SJCRH30 (cell line): ENCODE measurements around the gene ARL6IP6. TPM values are rescaled to one million over a fixed set of nuclear protein-coding genes. Genes with fewer than 3 reads are reported as not detected.

Source experiments
- DNase-seq, 2 experiments: peaks; one replicate each; pipeline ENCODE4 v3.0.0-alpha.2; 2015 to 2020
- H3K27ac ChIP-seq: fragments of 250-450 bp; sonication (Bioruptor Pico); 2 replicates; pipeline ENCODE4 v1.5.1; 2020; ENCODE audit warnings: mild to moderate bottlenecking, moderate library complexity
- H3K27me3 ChIP-seq: fragments of 250-450 bp; sonication (Bioruptor Pico); 2 replicates; pipeline ENCODE4 v1.5.1; 2020; ENCODE audit warnings: mild to moderate bottlenecking, moderate library complexity
- H3K36me3 ChIP-seq: fragments of 250-450 bp; sonication (Bioruptor Pico); 2 replicates; pipeline ENCODE4 v1.5.1; 2020; ENCODE audit warnings: mild to moderate bottlenecking, moderate library complexity
- H3K4me1 ChIP-seq: fragments of 250-450 bp; sonication (Bioruptor Pico); 2 replicates; pipeline ENCODE4 v1.5.1; 2020; ENCODE audit warnings: mild to moderate bottlenecking, moderate library complexity
- H3K4me3 ChIP-seq: fragments of 250-450 bp; sonication (Bioruptor Pico); 2 replicates; pipeline ENCODE4 v1.5.1; 2020; ENCODE audit warnings: mild to moderate bottlenecking, moderate library complexity
- H3K9me3 ChIP-seq: fragments of 250-450 bp; sonication (Bioruptor Pico); replicated peaks from 2 replicates; pipeline ENCODE4 v1.5.1; 2020; ENCODE audit warnings: mild to moderate bottlenecking, moderate library complexity
- total RNA-seq: library from RNA; depleted of rRNA; stranded (reverse); fragments of >200 nt; shearing (Covaris generic); gene quantifications from 2 replicates; pipeline ENCODE4 v1.2.3, GENCODE V29; 2014; rRNA removed

Gene ARL6IP6
- total RNA-seq = 35.8 and 46.8 TPM in 2 replicates

DNA sequence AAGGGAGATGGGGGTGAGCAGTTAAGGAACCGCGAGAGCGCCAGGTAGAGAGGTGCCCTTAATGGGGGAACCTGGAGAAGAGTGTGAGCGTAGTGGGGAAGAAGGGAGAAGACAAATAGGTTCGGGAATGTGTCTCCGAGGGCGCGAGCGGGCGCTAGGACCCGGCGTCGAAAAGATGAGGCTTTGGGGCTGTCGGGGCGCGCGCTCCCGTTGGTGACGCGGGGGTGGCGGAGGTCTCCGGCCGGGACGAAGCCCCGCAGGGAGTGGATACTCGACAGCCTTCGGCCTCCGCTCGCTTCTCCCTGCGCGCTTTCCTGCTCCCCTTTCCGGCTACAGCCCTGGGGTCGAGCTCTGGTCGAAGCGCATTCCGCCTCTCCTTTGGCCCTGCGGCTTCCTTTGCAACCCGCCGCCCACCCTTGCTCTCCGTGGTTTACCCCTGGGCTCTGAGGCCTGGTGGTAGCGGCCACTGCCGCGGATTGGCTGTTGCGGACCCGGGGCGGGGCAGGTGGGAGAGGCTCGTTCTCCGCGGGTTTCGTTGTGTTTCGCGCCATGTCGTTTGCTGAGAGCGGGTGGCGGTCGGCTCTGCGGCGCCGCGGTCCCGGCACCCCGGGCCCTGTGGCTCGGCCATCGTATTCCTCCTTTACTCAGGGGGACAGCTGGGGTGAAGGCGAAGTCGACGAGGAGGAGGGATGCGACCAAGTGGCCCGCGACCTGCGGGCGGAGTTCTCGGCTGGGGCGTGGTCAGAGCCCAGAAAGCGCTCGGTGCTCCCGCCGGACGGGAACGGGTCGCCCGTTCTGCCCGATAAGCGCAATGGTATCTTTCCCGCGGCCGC, at the start of gene ARL6IP6:
Gene ARL6IP6, plus strand, starts transcription at position 545 of the 833 bp plus-strand sequence. Its CDS starts 5 bp downstream, at position 550.
- DNase-seq = peak; percentile 92
- H3K36me3 ChIP-seq = peaks cover 33% of the 10 kb centered on the region
- peak within 1 kb of the TSS; percentile 88 for H3K4me3 ChIP-seq
- no peaks in the 10 kb centered on the region for H3K27me3 ChIP-seq
- H3K9me3 ChIP-seq = no peaks in the 10 kb centered on the region
- no peaks in the 10 kb centered on the region for H3K4me1 ChIP-seq
- peak within 1 kb of the TSS; percentile 97 for H3K27ac ChIP-seq

DNA sequence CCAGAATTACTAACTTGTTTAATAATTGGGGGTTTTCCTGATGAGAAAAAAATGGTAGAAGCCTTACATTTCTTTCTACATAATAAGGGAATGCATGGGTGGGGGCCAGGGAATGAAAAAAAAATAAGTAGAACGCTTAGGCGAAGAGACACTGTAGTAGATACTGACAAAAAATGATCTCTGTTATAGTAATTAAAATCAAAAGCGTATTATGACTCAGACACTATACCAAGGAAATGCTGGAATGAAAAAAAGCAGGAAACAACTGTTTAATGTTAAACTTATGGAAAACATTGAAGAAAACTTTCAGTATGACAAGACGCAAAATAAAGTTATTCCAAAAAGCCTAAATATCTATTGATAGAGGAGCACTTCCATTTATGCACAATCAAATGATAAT, 44.1 kb upstream of the ARL6IP6 start:
- H3K9me3 ChIP-seq = no peaks in the 10 kb centered on the region
- H3K36me3 ChIP-seq = peaks cover 87% of the 10 kb centered on the region
- no peak for DNase-seq
- H3K27me3 ChIP-seq = no peaks in the 10 kb centered on the region
- H3K4me3 ChIP-seq = no peak overlapping the region
- no peak overlapping the region for H3K27ac ChIP-seq
- peaks cover 9% of the 10 kb centered on the region for H3K4me1 ChIP-seq

DNA sequence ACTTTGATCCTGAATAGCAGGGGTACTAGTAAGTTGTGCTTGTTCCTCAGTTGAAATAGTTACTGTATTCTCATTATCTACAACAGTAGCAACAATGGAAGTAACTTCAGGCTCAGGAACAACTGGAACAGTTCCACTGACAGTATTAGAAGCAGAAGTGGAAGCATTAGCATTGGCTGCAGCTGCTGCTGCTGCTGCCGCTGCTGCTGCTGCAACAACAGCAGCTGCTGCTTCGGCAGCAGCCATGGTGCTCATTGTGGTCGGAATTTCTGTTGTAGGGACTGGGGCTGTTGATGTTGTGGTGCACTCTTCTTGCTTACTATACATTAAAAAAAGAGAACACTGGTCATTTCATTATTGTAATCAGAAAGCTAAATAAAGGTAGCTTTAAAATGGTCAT, 42.0 kb upstream of the ARL6IP6 start:
- Histone ChIP-seq H3K4me1 (peaks cover 9% of the 10 kb centered on the region), H3K36me3 (peaks cover 84% of the 10 kb centered on the region), H3K27ac (peak overlapping the region; percentile 22), H3K4me3 (no peak overlapping the region), H3K9me3 (no peaks in the 10 kb centered on the region), H3K27me3 (no peaks in the 10 kb centered on the region)
- peak; percentile 55 to 72 for DNase-seq

DNA sequence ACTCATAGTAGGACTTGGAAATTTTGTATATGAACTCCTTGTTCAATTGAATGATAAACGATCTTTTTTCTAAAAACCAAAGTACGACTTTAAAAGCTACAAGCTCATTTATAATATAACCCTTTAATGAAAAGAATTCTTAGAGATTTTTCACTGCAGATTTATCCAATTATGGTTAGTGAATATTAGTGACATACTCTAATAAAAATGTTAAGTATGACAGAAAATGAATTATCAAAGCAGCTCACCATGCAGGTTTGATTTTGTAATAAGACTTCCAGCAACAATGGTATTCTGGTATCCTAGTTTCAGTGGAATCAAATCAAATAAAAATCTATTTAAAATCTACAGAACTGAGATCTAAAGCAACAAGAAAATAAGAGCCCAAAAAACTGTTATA, 39.6 kb upstream of the ARL6IP6 start:
- Histone ChIP-seq H3K4me3 (no peak overlapping the region), H3K9me3 (no peaks in the 10 kb centered on the region), H3K27me3 (no peaks in the 10 kb centered on the region), H3K36me3 (peaks cover 69% of the 10 kb centered on the region), H3K27ac (no peak overlapping the region), H3K4me1 (peaks cover 9% of the 10 kb centered on the region)
- DNase-seq = no peak

DNA sequence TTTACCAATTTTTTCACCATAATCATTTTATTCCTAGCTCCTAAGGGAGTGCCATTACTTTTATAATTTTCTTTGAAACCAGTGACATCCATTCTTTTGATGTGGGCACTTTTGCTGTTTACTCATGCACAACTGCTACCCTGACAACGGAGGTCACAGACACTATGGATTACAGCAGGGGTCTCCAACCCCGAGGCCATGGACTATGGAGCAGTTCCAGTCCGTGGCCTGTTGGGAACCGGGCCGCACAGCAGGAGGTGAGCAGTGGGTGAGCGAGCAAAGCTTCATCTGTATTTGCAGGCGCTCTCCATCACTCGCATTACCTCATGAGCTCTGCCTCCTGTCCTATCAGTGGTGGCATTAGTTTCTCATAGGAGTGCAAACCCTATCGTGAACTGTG, 35.8 kb upstream of the ARL6IP6 start:
- DNase-seq = peak in 1 of 2 experiments; percentile 3
- Histone ChIP-seq H3K36me3 (peaks cover 47% of the 10 kb centered on the region), H3K4me3 (no peak overlapping the region)

DNA sequence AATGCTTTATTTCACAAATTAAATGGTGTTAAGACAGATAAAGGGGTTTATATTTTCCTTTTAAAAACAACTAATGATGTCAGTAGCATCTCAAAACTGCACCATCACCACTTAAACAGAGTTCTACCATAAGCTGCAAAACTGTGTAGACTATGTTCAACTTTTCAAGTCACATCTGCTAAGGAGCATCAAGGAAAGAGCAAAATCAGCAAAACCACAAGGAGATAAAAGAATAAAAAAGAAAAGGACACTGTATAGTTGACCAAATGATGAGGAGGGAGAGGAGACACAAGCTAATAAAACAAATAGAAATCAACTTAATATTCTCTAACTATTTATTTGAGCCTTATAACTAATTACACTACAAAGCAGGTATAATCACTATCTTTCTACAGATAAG, 35.0 kb upstream of the ARL6IP6 start:
- Histone ChIP-seq H3K36me3 (peaks cover 42% of the 10 kb centered on the region), H3K4me3 (no peak overlapping the region), H3K4me1 (no peaks in the 10 kb centered on the region), H3K27ac (no peak overlapping the region), H3K27me3 (no peaks in the 10 kb centered on the region), H3K9me3 (no peaks in the 10 kb centered on the region)
- no peak for DNase-seq

More for the DNA sequence above, 35.8 kb upstream of the ARL6IP6 start:
- Histone ChIP-seq H3K9me3 (no peaks in the 10 kb centered on the region), H3K27ac (no peak overlapping the region), H3K27me3 (no peaks in the 10 kb centered on the region), H3K4me1 (no peaks in the 10 kb centered on the region)

DNA sequence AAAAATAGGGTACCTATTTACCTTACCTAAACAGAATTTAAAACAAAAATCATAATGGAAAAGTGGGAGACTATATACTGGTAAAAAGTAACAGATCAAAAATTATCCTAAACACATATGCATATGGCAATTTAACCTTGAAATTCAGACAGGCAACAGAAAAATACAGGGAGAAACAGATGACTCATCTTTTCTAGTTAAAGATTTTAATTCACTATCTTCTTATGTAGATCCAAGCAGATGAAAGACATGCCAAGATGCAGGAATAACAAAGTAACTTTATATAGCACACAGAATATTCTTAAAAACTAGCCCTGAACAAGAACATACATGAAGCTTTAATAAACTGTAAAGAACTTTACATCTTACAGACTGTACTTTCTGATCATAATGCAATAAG, 32.1 kb upstream of the ARL6IP6 start:
- Histone ChIP-seq H3K27ac (no peak overlapping the region), H3K36me3 (peaks cover 36% of the 10 kb centered on the region), H3K27me3 (no peaks in the 10 kb centered on the region), H3K4me1 (no peaks in the 10 kb centered on the region), H3K4me3 (no peak overlapping the region), H3K9me3 (no peaks in the 10 kb centered on the region)
- DNase-seq = no peak

DNA sequence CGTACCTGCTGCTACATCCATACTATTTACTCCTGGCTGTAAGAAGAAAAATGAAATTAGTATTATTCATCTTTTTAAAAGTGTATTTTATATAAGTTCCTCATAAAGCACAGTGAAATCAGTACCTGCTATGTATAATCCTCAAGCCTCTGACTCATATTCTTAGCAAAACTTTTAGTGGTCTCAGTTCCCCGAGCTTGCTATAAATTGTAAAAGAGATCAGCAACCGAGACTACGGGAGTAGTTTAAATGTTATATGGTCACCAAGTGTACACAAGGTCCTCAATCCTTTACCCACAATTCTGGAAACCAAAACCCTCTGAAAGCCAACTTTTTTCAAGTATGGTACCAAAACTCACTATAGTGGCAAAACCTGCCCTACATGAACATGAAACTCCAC, 25.4 kb upstream of the ARL6IP6 start:
- H3K27ac ChIP-seq = no peak overlapping the region
- H3K36me3 ChIP-seq = peaks cover 52% of the 10 kb centered on the region
- H3K4me3 ChIP-seq = no peak overlapping the region
- H3K4me1 ChIP-seq = no peaks in the 10 kb centered on the region; the same call in 1 of the 2 replicates
- H3K27me3 ChIP-seq = no peaks in the 10 kb centered on the region
- H3K9me3 ChIP-seq = 0 out of 2 replicates have a peak, but pooled peaks cover 2% of the 10 kb centered on the region
- no peak for DNase-seq

DNA sequence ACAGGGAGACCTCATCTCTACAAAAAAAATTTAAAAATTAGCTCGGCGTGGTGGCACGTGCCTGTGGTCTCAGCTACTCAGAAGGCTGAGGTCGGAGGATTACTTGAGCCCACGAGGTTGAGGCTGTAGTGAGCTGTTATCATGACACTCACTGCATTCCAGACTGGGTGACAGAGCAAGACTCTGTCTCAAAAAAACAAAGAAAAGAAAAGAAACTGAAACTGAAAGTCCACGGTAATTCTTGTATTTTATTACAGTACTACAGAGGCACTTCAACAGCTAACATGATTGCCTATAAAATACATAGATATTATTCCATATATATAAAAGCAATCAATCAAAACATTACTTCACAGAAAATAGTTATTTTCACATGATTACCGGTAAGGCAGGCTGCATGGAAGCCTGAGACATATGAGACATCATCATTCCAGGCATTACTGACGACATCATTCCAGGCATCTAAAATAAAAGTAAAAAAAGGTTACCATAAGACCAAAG, 24.2 kb upstream of the ARL6IP6 start:
- Histone ChIP-seq H3K27me3 (no peaks in the 10 kb centered on the region), H3K4me3 (peak overlapping the region; percentile 22), H3K9me3 (0 out of 2 replicates have a peak, but pooled peaks cover 2% of the 10 kb centered on the region), H3K27ac (peak overlapping the region; percentile 65), H3K4me1 (no peaks in the 10 kb centered on the region; the same call in 1 of the 2 replicates), H3K36me3 (peaks cover 44% of the 10 kb centered on the region)
- peak; percentile 38 to 41 for DNase-seq

DNA sequence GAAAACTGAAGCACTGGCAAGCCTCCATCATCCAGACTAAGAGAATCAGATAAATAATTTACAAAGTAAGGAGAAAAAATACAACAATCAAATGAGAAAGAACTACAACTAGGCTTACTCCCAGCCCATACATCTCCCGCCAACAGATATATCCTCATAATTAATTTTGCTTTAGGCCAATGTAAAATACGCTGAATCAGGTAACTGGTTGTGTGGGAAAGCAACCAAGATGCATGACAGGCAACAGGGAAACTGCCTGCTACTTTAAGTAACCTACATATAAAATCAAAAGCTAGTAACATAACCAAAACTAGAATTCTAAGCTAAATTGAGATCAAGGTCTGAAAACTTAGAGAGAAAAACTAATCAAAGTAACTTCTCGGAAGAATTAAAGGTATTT, 22.7 kb upstream of the ARL6IP6 start:
- Histone ChIP-seq H3K27me3 (no peaks in the 10 kb centered on the region), H3K27ac (no peak overlapping the region), H3K36me3 (peaks cover 41% of the 10 kb centered on the region), H3K9me3 (0 out of 2 replicates have a peak, but pooled peaks cover 2% of the 10 kb centered on the region), H3K4me3 (no peak overlapping the region), H3K4me1 (no peaks in the 10 kb centered on the region; the same call in 1 of the 2 replicates)
- DNase-seq = no peak

DNA sequence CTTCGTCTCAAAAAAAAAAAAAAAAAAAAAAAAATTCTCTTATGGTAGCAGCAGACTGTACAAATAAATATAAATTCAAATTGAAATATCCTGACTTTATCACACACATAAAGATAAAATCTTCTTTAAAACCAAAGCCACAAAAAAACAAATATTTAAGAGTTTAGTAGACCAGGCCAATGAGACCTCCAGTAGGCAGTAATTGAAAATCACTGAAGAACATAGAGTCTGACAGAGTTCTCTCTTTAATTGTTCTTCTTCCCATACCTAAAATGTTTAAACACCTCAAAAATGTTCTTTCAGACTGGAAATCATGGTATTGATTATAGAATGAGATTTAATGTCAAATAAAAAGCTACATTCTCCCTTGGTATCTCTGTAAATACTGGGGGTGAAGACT, 21.9 kb upstream of the ARL6IP6 start:
- no peak overlapping the region for H3K27ac ChIP-seq

DNA sequence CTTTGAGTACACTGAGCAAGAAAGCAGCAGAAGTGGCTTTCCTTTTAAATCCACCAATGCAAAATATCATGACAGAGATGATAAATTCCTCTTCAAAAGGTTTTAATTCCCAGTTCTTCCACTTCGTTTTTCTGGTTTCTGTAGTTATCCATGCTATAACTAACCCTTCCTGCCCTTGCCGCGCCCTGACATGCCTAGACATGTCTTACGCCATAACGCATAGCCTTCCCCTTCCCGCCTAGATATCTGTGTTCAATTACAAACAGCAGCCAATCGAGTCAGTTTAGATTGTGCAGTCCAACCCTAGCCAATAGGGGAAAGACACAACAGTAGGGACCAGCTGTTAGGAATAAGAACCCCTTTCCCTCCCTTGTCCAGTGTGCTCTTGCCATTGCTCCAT, 17.2 kb upstream of the ARL6IP6 start:
- H3K9me3 ChIP-seq = 0 out of 2 replicates have a peak, but pooled peaks cover 2% of the 10 kb centered on the region
- H3K4me1 ChIP-seq = no peaks in the 10 kb centered on the region; the same call in 1 of the 2 replicates
- no peak overlapping the region for H3K27ac ChIP-seq
- peaks cover 29% of the 10 kb centered on the region for H3K36me3 ChIP-seq
- no peak overlapping the region for H3K4me3 ChIP-seq
- no peak for DNase-seq
- no peaks in the 10 kb centered on the region for H3K27me3 ChIP-seq

More for the DNA sequence above, 21.9 kb upstream of the ARL6IP6 start:
- H3K4me1 ChIP-seq = no peaks in the 10 kb centered on the region; the same call in 1 of the 2 replicates
- H3K36me3 ChIP-seq = peaks cover 34% of the 10 kb centered on the region
- 0 out of 2 replicates have a peak, but pooled peaks cover 2% of the 10 kb centered on the region for H3K9me3 ChIP-seq
- no peaks in the 10 kb centered on the region for H3K27me3 ChIP-seq
- H3K4me3 ChIP-seq = no peak overlapping the region
- DNase-seq = no peak

DNA sequence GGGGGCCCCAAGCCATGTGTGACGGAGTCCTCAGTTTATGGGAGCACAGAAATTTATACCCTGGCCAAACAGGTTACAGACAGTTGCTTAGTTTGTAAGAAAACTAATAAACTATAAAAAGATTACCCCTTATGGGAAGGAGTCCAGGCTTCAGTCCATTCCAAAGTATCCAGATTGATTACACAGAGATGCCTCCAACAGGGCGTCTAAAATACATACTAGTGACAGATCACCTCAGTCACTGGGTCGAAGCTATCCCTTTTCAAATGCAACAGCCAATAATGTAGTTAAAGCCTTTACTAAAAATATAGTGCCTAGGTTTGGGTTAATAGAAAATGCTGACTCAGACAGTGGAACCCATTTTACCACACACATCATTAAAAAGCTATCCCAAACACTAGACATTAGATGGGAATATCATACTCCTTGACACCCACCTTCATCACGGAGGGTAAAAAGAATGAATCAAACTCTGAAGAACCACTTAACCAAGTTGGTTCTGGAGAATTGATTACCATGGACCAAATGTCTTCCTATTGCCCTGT, 11.9 kb upstream of the ARL6IP6 start:
- Histone ChIP-seq H3K27ac (no peak overlapping the region), H3K4me1 (no peaks in the 10 kb centered on the region), H3K27me3 (no peaks in the 10 kb centered on the region), H3K4me3 (no peak overlapping the region), H3K36me3 (peaks cover 68% of the 10 kb centered on the region), H3K9me3 (no peaks in the 10 kb centered on the region)
- no peak for DNase-seq

DNA sequence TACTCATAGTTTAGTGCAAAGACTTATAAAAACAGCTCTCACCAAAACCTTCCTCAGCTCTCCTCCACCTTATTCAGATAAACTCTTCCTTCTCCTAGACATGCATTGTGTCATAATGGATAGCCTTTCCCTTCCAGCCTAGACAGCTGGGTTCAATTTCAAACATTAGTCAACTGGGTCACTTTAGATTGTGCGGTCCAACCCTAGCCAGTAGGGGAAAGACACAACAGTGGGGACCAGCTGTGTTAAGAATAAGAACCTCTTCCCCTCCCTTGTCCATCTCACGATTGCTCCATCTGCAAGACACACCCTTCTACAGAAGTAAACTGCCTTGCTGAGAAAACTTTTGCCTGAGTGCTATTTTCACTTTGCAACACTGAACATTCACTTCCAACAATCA, 9.7 kb upstream of the ARL6IP6 start:
- DNase-seq = no peak
- no peak overlapping the region for H3K4me3 ChIP-seq
- H3K27me3 ChIP-seq = no peaks in the 10 kb centered on the region
- no peaks in the 10 kb centered on the region for H3K4me1 ChIP-seq
- H3K36me3 ChIP-seq = peaks cover 69% of the 10 kb centered on the region
- H3K27ac ChIP-seq = no peak overlapping the region
- H3K9me3 ChIP-seq = no peaks in the 10 kb centered on the region

DNA sequence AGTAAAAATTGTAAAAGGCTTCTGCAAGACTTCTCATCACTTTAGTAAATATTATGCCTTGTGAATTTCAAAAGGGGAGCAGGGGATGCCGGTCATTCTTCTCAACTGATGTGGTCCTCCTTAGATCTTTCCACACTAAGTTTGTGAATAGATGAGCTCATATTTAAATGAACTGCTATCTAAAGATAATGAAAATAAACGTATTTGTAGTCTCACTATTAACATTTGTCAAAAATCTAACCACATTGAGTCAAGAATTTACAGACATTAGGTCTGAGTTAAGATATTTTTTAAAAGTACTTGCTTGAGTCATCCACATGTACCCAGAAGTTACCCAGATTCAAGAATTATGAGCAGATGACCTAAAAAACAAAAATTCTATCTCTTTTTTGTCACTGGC, 7.7 kb upstream of the ARL6IP6 start:
- Histone ChIP-seq H3K4me1 (no peaks in the 10 kb centered on the region), H3K27ac (no peak overlapping the region), H3K36me3 (peaks cover 79% of the 10 kb centered on the region), H3K4me3 (no peak overlapping the region), H3K27me3 (no peaks in the 10 kb centered on the region), H3K9me3 (no peaks in the 10 kb centered on the region)
- no peak for DNase-seq
